Activated CD4-positive, CD25-positive, alpha-beta regulatory T cell treated with anti-CD3 and anti-CD28 coated beads, Interleukin-2, amount 50 U/mL, for 24 hours (primary cell): Measurements from ENCODE around the gene USP5.
"Not testable (repeated sequence)": the region's sequence is repeated elsewhere in the genome, so short reads cannot be mapped to it uniquely, and the experiment has no call there.

ENCODE experiments used
- ATAC-seq, 2 donors: fragments of 150-1000 bp; cut with Tn5 transposase; one replicate each; pipeline ENCODE4 v1.10.0; 2021; ENCODE audit warnings: mild to moderate bottlenecking in 1 of 2, moderate library complexity in 1 of 2

The USP5 gene

DNA sequence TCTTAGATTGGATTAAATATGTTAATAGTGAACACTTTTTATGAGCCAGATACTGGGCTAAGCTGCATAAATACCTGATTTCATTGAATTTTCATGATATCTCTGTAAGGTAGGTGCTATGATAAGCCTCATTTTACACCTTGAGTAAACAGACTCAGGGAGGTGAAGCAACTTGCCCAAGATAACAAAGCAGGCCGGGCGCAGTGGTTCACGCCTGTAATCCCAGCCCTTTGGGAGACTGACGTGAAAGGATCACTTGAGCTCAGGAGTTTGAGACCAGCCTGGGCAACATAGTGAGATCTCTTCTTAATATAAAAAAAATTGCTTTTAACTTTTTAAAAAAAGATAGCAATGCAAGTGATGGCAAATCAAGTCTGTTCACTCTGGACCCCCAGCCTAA, 9.9 kb upstream of the USP5 start:
- no peak for ATAC-seq

DNA sequence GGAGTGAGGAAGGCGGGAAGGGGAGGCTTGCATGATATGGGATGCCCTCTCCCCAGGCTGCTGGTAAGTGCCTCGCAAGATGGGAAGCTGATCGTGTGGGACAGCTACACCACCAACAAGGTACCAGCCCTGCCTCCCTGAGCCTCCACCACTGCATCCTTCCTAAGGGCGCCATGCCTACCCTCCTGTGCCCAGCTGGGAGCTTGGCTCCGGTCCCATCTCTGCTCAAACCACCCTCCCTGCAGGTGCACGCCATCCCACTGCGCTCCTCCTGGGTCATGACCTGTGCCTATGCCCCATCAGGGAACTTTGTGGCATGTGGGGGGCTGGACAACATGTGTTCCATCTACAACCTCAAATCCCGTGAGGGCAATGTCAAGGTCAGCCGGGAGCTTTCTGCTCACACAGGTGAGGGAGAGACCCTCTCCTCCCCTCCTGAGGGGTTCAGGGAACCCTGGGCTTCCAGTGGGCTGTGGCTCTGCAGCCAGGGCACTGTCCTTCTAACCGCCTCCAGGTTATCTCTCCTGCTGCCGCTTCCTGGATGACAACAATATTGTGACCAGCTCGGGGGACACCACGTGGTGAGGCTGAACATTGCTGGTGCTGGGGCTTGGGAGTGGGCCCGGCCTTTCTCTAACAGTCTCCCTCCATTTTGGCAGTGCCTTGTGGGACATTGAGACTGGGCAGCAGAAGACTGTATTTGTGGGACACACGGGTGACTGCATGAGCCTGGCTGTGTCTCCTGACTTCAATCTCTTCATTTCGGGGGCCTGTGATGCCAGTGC, 8.6 kb upstream of the USP5 start:
- ATAC-seq: no peak

GRCh38 chr12:6845395-6845794, 6.6 kb upstream of the USP5 start:
- no peak for ATAC-seq

DNA sequence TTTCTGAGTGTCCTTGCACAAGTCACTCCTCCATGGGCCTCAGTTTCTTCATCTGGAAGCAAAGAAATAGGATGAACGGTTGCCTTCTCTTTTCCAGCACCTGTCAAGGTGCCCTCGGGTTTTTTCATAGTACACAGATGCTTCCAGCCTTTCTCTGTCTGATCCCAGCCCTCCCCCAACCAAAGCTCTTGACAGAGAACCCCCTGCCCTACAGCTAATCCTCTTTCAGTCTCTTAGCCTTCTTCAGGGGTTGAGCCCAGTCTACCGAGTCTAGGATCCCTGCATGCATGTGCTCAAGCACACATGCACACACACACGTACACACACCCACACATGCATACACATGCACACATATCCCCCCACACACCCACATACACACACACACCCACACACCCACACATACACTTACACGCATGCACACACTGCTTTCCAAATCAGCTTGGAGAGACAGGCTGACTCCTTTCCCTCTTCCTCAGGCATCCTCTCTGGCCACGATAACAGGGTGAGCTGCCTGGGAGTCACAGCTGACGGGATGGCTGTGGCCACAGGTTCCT, 5.6 kb upstream of the USP5 start:
- no peak for ATAC-seq

DNA sequence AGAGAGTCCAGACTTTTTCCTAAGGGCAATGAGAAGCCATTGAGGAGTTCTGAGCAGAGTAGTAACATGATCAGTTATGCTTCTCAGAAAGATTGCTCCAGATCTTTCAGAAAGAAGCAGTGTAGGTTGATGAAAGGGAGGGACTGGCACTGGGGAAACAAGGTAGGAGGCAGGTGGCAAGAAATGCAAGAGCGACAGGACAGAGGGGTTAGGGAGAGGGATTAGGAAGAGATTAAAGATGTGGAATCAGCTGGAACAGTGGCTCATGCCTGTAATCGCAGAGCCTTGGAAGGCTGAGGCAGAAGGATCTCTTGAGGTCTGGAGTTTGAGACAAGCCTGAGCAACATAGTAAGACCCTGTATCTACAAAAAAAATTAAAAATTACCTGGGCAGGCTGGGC, 4.3 kb upstream of the USP5 start:
- ATAC-seq: no peak

GRCh38 chr12:6849427-6849826, 2.5 kb upstream of the USP5 start:
- no peak for ATAC-seq

- no peak for ATAC-seq
Measured at GRCh38 chr12:6849976-6850560, 1.9 kb upstream of the USP5 start.

DNA sequence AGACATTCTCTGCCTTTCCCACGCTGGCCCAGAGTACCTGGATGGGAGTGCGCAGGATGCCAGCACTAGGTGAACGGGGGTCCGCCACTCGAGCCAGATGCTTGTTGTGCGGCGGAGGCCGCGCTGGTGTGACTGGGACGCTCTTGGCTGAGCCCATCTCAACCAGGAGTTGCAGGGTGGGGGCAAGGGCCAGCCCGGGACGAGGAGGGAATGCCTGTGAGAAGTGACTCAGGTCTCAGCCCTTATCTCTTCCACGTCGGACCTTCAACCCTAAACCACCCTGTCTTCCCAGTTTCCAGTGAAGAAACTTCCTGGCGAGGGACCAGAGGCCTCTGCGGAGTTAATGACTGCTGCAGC, 1.2 kb upstream of the USP5 start:
- no peak for ATAC-seq

DNA sequence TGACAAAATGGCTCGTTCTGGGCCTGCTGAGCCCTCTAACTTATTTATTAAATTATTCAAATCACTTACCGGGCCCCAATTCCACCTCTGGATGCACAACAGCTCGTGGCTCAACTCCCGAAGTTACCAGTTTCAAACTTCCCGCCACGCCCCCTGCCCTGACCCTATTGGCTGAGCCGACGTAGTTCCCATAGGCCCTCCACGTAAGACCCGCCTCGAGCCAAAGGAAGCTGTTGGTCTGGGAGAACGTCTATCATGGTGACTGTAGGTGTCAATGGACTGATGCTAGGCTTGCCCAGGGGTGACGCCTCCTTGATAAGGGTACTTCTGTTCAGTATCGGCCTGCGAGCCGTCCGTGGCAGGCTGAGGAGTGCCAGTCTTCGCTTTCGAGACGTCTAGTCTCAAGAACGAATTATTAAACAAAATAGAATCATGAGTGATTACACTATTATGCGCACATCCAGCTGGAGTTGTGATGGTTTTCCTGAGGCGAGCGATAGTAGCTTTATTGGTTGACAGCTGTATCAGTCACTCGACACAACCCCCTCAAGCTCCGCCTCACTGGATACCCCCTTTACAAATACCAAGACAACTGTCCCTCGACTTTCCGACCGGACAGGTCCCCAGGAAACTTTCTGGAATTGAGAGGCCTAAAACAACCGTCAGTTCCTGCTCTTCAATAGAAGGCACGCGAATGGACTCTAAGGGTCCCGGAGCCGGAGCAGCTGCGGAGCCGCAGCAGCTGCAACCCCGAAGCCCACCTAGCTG, 613 bp upstream of the USP5 start, which contains the start of gene CDCA3:
TSS of gene CDCA3 (minus strand) at position 134 of the 768 bp plus-strand sequence. CDS start 334 bp downstream, outside the sequence.
- peak; percentile 47 to 52 for ATAC-seq

GRCh38 chr12:6852651-6853354, 853 bp downstream of the USP5 start:
- ATAC-seq: peak; percentile 19 to 28

DNA sequence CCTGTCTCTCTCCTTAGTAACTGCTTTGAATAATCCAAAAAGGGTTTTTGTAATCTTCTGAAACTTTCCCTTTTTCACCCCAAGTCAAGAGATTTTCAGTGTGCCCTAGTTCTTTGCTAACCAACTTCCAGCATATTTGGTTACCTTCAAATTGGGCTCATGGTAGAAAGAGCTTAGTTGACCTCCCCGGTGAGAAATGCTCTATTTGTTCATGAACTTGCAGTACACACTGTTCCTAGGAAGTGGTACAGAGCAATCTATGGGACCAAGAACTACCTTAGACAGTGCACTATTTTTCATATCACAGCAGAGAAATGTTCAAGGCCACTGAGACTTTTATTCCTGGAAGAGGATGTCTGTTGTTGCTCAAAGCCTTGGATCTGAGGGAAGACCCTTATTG, 1.7 kb downstream of the USP5 start:
- ATAC-seq: no peak

DNA sequence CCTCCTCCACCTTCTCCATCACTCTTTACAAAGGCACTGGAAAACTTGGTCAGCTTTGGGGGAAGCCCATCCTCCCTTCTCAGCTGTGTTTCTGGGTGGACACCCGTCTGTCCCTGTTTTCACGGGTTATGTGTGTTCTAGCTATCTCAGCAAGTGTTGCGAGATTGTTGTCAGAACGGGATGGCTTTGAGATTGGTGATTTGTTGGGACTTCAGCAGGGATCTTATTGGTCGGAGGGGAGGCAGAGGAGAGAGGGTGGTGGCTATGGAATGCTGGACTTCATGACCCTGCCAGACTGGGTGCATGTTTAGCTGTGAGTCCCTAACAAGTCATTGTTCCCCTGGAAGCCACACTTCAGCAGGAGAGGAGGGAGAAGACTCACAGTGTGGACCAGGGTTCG, 2.1 kb downstream of the USP5 start:
- no peak for ATAC-seq

DNA sequence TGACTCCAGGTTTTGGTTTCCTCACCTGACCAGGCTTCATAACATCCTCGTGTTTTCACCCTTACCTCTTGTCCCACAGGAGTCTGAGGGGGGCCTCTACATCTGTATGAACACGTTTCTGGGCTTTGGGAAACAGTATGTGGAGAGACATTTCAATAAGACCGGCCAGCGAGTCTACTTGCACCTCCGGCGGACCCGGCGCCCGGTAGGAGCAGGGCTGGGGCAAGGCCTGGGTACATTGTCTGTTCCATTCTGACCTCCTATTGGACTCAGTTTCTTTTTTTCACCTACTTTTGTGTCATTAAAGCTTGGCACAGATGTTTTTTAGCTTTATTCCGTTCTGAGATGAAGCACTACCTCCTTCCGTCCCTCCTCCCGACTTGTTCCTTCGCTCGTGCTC, 3.4 kb downstream of the USP5 start:
- no peak for ATAC-seq

- ATAC-seq: no peak
Measured at GRCh38 chr12:6858799-6859198, 6.8 kb downstream of the USP5 start.

GRCh38 chr12:6860116-6860515, 8.2 kb downstream of the USP5 start:
- ATAC-seq: no peak

DNA sequence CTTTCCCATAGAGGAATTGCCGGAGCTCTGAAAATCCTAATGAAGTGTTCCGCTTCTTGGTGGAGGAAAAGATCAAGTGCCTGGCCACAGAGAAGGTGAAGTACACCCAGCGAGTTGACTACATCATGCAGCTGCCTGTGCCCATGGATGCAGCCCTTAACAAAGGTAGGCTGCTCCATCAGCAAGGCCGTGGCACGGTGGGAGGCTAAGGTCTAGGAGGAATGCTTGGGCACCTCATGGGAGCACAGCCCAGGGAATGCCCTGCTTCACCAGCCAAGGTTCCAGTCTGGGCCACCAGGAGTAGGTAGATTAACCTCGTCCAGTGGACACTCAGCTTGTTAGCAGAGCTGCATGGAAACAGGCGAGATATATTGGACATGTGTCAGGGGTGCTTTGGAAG, 9.0 kb downstream of the USP5 start:
- no peak for ATAC-seq

- no peak for ATAC-seq
Measured at GRCh38 chr12:6861391-6861790, 9.4 kb downstream of the USP5 start.

GRCh38 chr12:6863033-6863432, 11.1 kb downstream of the USP5 start:
- ATAC-seq: no peak

- no peak for ATAC-seq
Measured at GRCh38 chr12:6863586-6864321, 11.8 kb downstream of the USP5 start.

DNA sequence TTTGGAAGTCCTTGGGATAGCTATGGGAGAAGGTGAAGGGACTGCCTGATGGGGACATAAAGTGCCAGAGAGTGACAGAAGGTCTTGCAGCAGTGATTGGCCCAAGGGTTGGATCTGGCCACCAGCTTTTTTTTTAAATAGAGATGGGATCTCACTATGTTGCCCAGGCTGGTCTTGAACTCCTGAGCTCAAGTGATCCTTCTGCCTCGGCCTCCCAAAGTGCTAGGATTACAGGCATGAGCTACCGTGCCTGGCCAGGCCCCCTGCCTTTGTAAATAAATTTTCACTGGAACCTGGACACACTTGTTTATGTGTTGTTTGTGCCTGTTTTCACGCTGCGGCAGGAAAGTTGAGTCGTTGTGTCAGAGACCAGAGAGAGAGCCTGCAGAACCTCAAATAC, 13.4 kb downstream of the USP5 start:
- ATAC-seq: not testable (repeated sequence)

- ATAC-seq: no peak
Measured at GRCh38 chr12:6866163-6866919, 14.4 kb downstream of the USP5 start.
